A549 treated with CORT108297 at 1 μM for 4 hours (cell line): ENCODE data around the gene CD59. TPM values are rescaled to one million over a fixed set of nuclear protein-coding genes. Genes with fewer than 3 reads are reported as not detected.

Experiments used
- total RNA-seq: library from RNA; stranded (reverse); fragments of 200-300 nt; extraction: Qiagen RNA extraction; gene quantifications from 5 replicates; pipeline ENCODE4 v1.2.3, GENCODE V29; 2022

The CD59 gene, protein sequence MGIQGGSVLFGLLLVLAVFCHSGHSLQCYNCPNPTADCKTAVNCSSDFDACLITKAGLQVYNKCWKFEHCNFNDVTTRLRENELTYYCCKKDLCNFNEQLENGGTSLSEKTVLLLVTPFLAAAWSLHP
- total RNA-seq: 734 to 918 TPM (median 856 TPM) in 5 replicates

DNA sequence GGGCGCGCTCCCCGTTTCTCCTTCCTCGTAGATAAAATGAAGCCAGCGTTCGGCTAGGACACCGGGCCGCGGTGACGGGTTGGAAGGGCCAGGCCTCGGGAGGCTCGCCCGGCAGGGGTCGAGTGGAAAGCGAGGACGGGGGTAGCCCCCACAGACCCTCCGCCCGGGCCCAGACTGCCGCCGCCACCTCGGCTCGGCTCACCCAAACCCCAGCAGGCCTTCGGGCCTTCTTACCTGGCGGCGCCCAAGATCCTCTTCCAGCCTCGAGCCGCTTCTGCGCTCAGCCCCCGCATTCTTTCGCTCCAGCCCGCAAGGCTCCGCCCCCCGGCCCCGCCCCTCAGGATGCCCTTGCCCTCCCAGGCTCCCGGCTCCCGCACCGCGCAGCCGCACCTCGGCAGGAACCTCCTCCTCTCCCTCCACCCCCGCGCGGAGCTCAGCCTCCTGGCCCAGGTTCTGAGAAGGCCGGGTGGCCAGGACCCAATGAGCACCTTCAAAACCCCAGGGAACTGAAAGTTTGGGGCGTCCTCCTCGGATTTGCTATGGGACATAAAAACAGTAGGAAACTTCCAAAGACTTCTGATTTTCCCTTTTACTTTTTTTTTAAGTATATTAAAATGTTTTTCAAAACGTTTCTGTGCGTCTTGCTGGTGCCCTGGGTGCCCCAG is at the start of gene CD59:
TSS of gene CD59 (minus strand) at position 276 of the 665 bp plus-strand sequence. CDS start 13,978 bp downstream, outside the sequence.

DNA sequence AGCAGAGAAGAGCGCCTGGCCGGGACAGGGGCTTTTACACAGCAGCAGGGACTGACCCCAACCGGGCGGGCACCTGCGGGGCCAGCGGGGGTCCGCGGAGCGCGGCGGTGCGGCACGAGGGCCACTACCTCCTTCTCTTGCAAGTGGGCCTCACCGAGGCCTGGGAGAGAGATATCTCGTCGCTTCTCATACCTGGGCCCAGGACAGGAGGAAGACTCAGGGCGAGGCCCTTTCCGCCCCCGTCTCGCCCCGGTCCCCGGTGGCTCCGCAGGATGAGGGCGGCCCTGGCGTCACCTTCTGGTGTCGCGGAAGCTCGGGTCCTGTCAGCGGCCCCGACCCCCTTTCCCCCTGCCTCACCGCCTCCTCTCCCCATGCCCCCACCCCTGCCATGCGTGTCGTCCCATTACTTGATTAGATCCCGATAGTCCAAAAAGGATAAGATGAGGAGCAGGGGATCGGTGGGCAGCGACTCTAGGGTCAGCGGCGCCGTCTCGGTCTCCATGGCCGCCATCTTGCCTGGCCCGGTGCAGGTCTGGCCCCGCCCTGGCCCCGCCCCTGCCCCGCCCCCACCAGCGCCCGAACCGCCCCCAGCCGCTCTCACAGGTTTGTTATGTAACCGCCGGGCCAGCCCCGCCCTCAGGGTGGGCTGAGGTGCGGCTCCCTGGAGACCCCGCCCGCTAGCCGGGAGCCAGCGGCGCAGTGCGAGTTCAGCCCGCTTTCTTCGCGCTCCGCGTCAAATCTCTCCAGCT is 37.9 kb upstream of the CD59 start, which contains the start of gene FBXO3:
TSS of gene FBXO3 (minus strand) at position 534 of the 749 bp plus-strand sequence. CDS start at position 511, 23 bp downstream.

DNA sequence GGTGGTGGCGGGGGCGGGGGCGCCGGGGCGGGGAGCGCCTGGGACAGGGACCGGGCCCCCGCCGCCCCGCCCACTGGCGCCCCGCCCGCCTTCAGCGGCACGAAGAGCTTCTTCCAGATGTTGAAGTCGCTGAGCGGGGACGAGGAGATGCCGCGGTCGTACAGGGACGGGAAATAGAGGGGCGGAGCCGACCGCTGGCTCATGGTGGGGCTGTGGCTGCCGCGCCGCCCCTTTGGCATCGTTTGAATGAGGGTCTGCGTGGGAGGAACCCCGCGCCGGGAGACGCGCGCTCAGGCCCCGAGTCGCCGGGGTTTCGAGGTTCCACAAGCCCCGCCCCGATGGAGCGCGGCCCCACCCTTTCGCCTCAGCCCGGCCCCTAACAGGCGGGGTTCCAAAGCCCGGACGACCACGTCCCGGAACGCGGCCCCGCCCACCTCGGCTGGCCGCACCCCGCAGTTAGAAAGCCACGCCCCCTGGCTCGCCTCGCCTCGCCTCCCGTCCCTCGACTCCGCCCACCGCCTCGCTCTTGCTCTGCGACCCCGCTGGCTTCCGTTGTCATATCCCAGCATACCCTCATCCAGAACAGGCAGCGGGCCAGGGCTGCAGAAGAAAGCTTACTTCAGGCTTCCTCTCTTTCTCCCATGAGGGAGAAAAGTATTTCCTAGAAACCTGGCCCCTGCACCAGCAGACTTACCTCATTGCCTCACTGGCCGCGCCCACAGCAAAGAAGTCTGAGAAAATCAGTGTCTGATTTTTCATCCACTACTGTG is 35.5 kb downstream of the CD59 start, which contains the start of gene C11orf91:
TSS of gene C11orf91 (minus strand) at position 325 of the 770 bp plus-strand sequence. CDS start at position 239, 86 bp downstream.

Other genes starting within 250 kb of the CD59 start
- 0.35 to 1.8 TPM (median 1.4 TPM) in 5 replicates for gene C11orf91, start 35.6 kb downstream of the CD59 start, total RNA-seq
- gene FBXO3, start 38.1 kb upstream of the CD59 start, total RNA-seq: 23.4 to 31.9 TPM (median 26.0 TPM) in 5 replicates
- gene LMO2, start 155.7 kb upstream of the CD59 start, total RNA-seq: 0.22 to 0.69 TPM (median 0.57 TPM) in 5 replicates